ENCODE data around the gene CKB.
"Not testable (repeated sequence)": the region's sequence is repeated elsewhere in the genome, so short reads cannot be mapped to it uniquely, and the experiment has no call there.

The CKB gene

DNA sequence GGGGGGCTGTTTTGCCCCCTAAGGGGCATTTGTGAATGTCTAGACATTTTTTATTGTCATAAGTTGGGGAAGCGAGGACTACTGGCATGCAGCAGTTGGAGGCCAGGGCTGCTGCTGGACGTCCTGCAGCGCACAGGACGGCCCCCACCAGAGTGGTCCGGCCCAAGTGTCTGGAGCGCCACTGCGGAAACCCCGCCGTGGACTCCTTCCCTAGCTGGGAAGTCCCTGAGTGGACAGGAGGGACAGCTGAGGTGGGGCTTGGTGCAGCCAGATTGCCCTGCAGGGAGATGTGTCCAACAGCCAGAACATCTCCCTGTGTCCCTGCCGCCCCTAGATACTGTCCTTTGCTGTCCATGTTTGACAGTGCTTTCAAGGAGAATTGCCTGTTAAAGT, 5.5 kb downstream of the CKB start:
- in situ Hi-C loops (cut with MboI; ENCODE audit: low pct_unique_long_range_greater_than_20kb, low sequenced_read_pairs, unreplicated experiment): no loop called here
- DNase-seq (ENCODE audit: low spot score): no peak
- TF ChIP-seq, protein P1, sequence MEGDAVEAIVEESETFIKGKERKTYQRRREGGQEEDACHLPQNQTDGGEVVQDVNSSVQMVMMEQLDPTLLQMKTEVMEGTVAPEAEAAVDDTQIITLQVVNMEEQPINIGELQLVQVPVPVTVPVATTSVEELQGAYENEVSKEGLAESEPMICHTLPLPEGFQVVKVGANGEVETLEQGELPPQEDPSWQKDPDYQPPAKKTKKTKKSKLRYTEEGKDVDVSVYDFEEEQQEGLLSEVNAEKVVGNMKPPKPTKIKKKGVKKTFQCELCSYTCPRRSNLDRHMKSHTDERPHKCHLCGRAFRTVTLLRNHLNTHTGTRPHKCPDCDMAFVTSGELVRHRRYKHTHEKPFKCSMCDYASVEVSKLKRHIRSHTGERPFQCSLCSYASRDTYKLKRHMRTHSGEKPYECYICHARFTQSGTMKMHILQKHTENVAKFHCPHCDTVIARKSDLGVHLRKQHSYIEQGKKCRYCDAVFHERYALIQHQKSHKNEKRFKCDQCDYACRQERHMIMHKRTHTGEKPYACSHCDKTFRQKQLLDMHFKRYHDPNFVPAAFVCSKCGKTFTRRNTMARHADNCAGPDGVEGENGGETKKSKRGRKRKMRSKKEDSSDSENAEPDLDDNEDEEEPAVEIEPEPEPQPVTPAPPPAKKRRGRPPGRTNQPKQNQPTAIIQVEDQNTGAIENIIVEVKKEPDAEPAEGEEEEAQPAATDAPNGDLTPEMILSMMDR (IDR thresholded peaks at IDR 0.05; ENCODE audit: extremely low read depth, insufficient read depth, missing control alignments): no peak

DNA sequence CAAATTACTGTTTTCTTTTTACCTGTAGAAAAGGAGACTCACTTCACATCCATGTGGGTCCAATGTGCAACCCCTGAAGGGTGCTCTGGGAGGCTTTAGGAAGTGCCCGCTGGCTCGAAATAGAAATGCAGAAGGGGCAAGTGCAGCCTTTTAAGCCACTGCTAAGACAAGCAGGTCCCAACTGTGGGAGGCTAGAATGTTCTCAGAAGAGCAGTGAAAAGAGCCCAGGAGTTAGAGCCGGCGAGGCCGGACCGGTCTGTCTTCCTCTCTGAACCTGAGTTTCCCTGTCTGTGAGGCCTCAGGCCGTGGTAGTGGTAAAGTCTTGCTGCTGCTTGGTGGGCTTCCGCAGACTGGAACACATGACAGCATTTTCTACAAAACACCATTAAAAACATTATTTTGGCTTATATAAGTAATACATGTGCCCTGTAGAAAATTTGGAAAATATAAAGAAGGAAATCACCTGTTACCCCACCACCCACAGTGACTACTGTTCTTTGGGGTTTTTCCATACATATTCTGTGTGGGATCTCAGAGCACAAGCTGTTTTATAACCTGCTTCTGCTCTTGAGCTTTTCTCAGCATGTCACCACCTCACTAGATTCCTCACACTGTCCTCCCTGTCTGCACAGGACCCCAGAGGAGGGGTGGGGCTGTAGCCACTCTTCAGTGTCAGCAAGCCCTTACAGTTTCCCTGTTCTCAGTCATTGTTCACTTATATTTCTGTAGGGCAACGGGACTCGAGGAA, 6.0 kb downstream of the CKB start:
- in situ Hi-C loops (cut with MboI; ENCODE audit: low pct_unique_long_range_greater_than_20kb, low sequenced_read_pairs, unreplicated experiment): no loop called here
- TF ChIP-seq, protein P1 (IDR thresholded peaks at IDR 0.05; ENCODE audit: extremely low read depth, insufficient read depth, missing control alignments): no peak
- no peak for DNase-seq (ENCODE audit: low spot score)

DNA sequence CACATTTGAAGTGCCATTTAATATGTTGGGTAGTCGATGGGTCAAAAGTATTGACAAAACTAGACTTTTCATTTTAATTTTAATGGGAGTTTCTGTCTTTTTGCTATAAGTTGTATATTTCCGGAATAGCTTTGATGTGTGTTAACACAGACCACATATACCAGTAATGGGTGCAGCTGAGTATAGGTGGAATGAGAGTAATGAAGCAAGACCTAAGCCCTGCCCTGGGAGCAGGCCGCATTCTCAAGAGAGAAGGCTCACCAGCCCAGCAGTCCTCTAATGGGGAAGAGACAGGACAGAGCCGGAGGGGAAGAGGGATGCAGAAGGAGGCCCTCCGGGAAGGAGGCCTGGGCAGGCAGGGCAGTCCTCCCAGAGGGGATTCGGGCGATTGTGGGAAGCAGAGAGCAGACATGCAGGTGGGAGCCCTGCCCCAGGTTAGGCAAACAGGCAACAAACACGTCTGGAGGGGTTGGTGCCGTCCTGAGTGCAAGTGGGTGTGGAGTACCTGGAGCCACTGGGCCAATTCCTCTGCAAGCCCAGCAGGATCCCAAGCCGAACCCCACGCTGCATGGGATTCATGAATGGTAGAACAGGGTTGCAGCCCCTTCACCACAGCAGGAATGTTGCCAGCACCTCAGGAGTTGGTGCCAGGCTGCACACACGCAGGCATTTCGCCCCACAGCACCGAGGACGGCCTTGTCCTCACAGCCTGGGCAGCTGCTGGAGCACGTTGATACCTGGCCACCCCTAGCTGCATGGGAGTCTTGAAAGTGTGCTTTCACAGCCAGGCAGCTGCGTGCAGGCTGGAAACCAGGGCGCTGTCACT, 7.8 kb downstream of the CKB start:
- in situ Hi-C loops (cut with MboI; ENCODE audit: low pct_unique_long_range_greater_than_20kb, low sequenced_read_pairs, unreplicated experiment): no loop called here
- TF ChIP-seq, protein P1 (IDR thresholded peaks at IDR 0.05; ENCODE audit: extremely low read depth, insufficient read depth, missing control alignments): no peak

DNA sequence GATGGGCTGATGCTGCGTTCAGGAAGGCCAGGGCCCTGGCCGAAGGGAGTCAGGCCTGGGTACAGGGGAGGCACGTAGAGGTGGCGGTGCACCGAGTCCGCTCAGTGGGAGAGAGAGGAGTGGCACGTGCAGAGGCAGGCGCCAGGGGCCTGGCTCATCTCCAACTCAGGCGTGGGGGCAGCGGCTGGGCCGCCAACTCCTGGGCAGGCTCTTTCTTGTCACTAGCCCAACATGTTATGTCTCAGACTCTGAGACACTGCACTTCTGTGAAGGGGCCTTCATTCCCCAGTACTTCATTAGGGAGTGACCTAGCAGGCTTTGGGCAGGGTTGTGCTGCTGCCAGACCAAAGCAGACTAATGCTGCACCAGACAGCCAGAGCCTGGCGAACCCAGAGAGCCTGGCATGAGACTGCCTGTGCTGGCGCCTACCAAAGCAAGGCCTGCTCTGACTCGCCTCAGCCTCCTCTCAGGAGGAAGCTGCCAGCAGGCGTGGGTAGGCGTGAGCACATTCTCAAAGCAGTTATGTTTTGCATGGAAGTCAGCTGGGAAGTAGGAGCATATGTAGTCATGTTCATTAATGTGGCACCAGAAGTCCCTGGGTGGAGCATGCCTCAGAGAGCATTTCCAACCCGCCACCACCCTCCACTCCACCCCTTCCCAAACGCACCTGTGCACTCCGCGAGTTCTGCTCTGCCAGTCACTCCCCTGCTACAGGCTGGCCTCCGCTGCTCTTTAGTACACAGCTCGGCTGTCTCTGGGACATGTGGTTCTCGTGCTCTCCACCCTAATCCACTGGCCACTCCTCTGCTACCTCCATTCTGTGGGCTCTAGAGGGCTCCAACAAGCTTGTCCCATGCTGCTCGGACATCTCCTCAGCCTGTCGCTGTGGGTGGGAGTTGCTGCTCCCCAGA, 9.7 kb downstream of the CKB start:
- in situ Hi-C loops (cut with MboI; ENCODE audit: low pct_unique_long_range_greater_than_20kb, low sequenced_read_pairs, unreplicated experiment): no loop called here
- peak; percentile 13 for DNase-seq (ENCODE audit: low spot score)
- TF ChIP-seq, protein P1 (IDR thresholded peaks at IDR 0.05; ENCODE audit: extremely low read depth, insufficient read depth, missing control alignments): no peak

More for the DNA sequence above, 7.8 kb downstream of the CKB start:
- no peak for DNase-seq (ENCODE audit: low spot score)

DNA sequence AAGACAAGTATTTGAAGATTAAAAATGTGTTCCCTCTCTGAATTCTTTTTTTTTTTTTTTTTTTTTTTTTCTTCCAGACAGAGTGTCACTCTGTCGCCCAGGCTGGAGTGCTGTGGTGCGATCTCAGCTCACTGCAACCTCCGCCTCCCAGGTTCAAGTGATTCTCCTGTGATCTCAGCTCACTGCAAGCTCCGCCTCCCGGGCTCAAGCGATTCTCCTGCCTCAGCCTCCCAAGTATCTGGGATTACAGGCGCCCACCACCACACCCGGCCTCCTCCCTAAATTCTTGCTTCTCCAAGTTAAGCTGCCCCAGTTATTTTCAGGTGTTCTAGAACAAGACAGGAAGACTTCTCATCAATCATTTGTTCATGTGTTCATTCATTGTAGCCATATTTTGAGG, 10.4 kb downstream of the CKB start:
- DNase-seq (ENCODE audit: low spot score); in situ Hi-C loops (cut with MboI; ENCODE audit: low pct_unique_long_range_greater_than_20kb, low sequenced_read_pairs, unreplicated experiment): not testable (repeated sequence)

DNA sequence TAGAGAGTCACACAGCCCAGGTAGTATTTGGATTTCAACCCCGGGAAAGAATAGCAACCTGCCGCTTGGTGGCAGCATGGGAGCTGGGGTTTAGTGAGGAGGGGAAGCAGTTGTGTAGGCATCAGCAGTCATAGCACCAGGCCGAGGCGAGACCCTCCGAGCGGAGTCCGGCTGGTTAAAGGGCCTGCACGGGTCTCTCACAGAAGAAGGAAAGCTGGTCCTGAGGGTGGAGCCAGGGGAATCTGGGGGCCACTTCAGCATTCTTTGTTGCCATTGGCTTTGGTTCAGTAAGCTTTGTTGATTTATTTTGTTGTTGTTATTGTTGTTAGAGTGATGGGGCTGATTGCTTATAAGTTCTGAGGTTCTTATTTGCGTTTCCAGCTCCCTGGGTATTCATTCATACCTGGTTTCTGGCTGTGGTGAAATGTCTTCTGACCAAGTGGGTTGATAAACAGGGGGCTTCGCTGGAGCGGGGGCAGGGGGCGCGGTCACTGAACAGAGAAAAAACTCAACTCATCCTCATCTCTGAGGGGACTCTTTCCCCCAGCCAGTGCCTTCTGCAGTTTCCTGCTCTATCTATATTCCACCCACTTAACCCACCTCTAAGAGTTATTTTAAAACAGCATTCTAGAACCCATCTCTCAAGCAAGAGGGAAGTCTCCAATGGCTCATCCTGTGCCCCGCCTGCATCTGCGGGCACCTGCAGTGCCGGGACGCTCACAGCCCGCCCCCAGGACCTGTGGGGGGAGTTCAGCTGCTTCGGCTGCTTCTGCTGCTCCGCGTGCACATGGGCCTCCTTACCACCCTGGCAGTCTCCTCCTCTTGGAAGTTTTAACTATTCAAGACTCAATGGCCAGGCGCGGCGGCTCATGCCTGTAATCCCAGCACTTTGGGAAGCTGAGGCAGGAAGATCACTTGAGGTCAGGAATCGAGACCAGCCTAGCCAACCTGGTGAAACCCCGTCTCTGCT, 11.6 kb downstream of the CKB start:
- TF ChIP-seq, protein P1 (IDR thresholded peaks at IDR 0.05; ENCODE audit: extremely low read depth, insufficient read depth, missing control alignments): no peak
- DNase-seq (ENCODE audit: low spot score): peak; percentile 6
- in situ Hi-C loops (cut with MboI; ENCODE audit: low pct_unique_long_range_greater_than_20kb, low sequenced_read_pairs, unreplicated experiment): no loop called here

All from GM13977 (cell line).